ENCODE results near the gene AKAP13.
A peak's percentile ranks its signal among the peaks of the same experiment; 100 is the strongest.
"Not testable (repeated sequence)": the region's sequence is repeated elsewhere in the genome, so short reads cannot be mapped to it uniquely, and the experiment has no call there.

The AKAP13 gene

DNA sequence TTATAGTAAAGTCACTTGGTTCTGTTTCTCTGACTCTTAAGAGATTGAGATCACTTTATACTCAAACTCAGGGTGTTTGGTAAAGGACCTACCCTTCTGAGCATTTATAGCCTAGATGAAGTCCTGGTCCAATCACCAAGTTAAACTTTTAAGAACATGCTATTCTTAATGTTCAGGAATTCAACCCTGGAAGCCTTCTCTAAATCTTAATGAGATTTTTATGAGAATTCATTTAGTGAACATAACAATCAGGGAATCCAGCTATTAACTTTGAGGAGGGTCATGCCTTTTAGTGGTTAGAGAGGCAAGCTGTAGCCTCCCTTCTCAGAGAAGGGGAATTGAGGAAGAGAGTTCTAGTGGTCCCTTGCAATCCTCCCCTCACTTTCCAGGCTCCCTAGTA lies 104.5 kb downstream of the AKAP13 start:
- not testable (repeated sequence) for FAIRE-seq

GRCh38 chr15:85485956-85486567 lies 105.7 kb downstream of the AKAP13 start:
- peak; percentile 79 for FAIRE-seq

DNA sequence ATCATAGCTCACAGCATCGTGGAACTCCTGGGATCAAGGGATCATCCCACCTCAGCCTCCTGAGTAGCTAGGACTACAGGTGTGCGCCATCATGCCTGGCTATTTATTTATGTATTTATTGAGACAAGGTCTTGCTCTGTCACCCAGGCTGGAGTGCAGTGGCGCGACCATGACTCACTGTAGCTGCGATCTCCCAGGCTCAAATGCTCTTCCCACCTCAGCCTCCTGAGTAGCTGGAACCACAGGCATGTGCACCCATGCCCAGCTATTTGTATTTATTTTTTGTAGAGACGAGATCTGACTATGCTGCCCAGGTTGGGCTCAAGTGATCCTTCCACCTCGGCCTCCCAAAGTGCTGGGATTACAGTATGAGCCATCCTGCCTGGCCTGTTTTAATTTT lies 107.4 kb downstream of the AKAP13 start:
- FAIRE-seq, result not testable (repeated sequence)

DNA sequence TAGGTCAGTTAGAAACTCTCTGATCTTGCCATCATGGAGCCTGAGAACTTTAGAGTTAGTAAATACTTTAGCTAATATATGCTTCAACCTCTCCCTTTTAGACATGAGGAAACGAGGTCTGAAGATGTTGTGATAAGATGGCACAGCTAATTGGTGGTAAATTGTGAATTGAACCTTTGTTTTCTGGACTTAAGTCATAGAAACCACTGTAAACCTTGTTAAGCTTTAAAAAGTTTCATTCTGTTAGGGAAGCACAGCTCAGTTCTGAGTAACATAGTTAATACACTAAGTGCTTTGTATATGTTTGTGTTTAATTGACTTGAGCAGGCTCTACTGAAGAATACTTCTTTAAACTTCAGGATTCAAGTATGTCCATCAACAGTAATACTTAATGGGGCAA lies 108.6 kb downstream of the AKAP13 start:
- no peak for FAIRE-seq

GRCh38 chr15:85489773-85490493 lies 109.5 kb downstream of the AKAP13 start:
- no peak for FAIRE-seq

GRCh38 chr15:85490856-85491255 lies 110.5 kb downstream of the AKAP13 start:
- FAIRE-seq, result no peak

- no peak for FAIRE-seq
Observed at GRCh38 chr15:85491691-85492090, 111.3 kb downstream of the AKAP13 start.

DNA sequence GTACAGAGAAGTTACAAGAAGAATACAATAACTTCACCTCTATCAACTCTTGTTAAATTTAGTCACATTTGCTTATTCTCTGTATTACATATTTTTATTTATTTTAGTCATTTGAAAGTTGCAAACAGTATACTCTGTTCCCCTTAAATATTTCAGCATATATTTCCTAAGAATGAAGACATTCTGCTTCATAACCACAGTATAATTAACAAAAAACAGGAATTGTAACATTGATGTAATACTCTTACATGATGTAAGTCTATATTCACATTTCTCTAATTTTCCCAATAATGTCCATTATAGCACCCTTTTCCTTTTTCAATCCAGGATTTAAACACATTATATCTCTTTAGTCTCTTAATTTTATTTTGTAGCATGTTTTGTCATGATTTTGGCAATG lies 112.0 kb downstream of the AKAP13 start:
- no peak for FAIRE-seq

GRCh38 chr15:85493260-85493659 lies 112.9 kb downstream of the AKAP13 start:
- peak; percentile 58 for FAIRE-seq

DNA sequence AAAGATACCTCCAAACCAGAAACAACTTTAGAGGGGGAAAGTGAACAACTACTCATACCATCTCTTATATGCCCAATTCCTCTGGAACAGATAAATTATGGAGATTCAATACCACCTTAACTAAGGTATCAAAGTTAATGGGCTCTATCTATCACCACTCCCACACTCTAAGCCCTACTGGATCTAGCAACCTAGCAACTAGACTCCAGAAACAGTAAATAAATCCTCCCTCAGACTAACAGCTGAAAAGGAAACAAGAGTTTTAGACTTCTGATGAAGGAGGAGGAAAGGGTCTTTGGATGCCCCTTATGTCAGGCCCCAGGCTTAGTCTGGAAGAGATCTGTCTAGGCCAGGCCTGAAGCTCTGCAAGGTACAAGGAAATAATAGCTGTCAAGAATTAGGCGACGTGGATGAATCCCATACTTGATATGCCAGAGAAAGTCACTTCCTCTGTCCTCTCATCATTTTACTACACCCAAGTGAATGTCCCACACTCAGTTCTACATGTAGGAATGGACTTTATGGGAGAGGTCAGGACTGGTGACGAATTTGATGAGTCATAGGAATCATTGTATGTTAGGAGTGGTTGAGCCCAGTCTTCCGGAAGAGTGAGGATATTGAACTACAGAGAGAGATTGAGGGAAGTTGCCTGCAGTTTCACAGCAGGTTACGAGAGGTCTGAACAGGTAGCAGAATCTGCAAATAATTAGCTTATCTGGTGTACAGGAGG lies 113.8 kb downstream of the AKAP13 start:
- FAIRE-seq, result no peak

- no peak for FAIRE-seq
Observed at GRCh38 chr15:85495096-85495495, 114.7 kb downstream of the AKAP13 start.

- FAIRE-seq, result no peak
Observed at GRCh38 chr15:85495544-85495943, 115.1 kb downstream of the AKAP13 start.

- FAIRE-seq, result no peak
Observed at GRCh38 chr15:85496151-85496550, 115.7 kb downstream of the AKAP13 start.

- no peak for FAIRE-seq
Observed at GRCh38 chr15:85496551-85497171, 116.3 kb downstream of the AKAP13 start.

DNA sequence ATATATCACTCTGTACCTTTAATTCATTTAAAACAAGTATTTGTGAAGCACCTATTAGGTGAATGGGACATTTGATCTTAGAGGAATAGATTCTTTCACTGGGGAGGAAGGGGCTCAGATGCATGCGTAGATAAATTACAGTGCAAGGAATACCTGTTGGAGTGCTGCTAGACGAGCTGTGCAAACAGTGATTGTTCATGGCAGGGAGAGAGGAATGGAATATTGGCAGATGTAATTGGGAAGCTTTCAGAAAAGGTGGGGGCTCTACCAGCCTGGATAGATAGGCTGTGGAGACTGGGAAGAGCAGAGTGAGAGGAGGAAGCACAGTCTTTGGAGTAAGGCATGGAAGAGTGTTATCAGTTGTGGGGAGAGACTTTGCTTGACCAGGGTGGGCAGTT lies 116.8 kb downstream of the AKAP13 start:
- FAIRE-seq, result no peak

DNA sequence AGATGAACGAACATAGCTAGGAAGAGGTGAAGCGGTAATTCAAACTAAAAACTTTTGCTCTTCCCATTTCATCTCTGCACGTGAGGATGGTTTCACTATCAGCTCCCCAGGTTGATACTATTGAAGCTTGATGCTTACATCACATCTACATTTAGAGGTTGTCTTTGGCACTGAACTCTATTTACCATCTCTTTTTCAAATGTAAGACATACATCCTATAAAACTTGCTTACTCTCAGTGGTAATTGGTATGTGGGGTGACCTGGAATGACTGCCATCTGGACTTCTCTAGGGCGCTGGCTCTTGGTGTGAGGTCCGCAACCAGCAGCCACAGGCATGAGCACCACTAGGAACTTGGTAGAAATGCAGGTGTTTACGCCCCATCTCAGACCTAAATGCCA lies 118.1 kb downstream of the AKAP13 start:
- no peak for FAIRE-seq

- no peak for FAIRE-seq
Observed at GRCh38 chr15:85499371-85499887, 119.0 kb downstream of the AKAP13 start.

- FAIRE-seq, result peak; percentile 36
Observed at GRCh38 chr15:85500060-85500708, 119.8 kb downstream of the AKAP13 start.

DNA sequence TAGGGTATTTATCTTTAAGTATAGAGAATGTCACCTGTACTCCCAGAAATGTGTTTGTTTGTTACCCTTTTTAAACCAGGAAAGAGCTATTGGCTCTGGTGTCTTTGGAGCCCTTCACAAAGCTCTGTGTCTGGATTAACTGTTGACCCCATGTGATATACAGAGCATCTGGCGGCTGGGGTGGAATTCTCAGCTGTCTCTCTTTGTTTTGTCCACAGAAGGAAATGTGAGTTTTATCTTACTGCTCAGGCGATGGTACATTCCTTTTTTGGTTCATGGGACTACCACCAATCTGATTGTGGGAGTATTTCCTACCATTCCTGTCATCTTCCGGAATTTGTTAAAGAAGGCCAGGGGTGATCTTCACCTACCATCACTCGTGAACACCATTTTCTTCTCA lies 120.3 kb downstream of the AKAP13 start:
- no peak for FAIRE-seq

DNA sequence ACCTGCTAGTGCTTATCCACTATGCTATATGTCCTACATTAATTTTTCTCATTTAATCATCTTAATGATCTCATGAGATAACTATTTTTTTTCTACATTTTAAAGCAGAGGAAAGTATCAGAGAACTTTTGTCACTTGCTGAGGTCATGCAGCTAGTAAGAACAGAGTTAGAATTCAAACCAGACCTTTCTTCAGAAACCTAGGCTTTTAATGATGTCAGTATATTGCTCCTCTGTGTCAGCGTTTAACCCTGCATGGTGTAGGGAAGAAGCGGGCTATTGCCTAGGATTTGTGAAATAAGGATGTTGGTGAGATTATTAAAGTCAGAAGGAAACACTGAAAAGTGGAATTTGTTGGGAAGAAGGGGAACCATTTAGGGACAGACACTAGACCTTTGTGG lies 121.2 kb downstream of the AKAP13 start:
- no peak for FAIRE-seq

DNA sequence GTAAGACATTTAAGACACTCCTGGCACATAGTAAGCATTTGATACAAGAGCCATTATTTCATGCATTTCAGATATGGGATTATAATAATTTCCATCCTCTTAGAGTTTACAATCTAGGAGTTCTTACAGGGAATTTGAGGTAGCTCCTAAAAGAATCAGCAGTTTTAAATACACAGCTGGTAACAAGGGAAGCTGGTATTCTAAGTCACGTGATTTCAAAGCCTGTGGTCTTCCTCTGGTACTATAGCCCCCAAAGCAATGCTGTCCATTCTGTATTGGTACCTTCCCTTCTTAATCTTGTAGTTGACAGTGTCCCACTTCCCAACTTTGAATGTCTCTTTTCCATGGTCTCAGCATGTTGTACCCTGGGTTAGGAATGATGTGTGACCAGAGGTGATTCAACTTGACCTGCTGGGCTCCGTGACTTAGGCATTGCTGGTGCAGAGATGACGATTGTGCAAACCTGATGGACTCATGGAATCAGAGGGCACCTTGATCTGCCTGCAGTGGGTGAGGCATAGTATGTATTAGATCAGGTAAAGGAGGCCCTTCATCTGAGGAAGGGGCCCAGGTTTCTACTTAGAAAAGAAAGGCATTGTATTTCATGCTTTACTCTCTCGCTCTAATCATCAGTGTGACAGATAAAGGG lies 122.9 kb downstream of the AKAP13 start:
- FAIRE-seq, result no peak

All from colon (tissue), 2 donors.